Posterior cingulate gyrus (tissue), 11 donors: ENCODE results near the gene BLOC1S3.

ENCODE experiments used
- DNase-seq, 10 donors: peaks; one replicate each; pipeline versions ENCODE4 v3.0.0 to v3.0.0-alpha.2; 2020 to 2021; ENCODE audit warnings: mixed read lengths in 3 of 10
- intact Hi-C: fragments of 100-400 bp; cut with DNase I; formaldehyde crosslinking; loops from one replicate; pipeline ENCODE4 v1.15.1; 2023

Gene BLOC1S3, protein sequence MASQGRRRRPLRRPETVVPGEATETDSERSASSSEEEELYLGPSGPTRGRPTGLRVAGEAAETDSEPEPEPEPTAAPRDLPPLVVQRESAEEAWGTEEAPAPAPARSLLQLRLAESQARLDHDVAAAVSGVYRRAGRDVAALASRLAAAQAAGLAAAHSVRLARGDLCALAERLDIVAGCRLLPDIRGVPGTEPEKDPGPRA

DNA sequence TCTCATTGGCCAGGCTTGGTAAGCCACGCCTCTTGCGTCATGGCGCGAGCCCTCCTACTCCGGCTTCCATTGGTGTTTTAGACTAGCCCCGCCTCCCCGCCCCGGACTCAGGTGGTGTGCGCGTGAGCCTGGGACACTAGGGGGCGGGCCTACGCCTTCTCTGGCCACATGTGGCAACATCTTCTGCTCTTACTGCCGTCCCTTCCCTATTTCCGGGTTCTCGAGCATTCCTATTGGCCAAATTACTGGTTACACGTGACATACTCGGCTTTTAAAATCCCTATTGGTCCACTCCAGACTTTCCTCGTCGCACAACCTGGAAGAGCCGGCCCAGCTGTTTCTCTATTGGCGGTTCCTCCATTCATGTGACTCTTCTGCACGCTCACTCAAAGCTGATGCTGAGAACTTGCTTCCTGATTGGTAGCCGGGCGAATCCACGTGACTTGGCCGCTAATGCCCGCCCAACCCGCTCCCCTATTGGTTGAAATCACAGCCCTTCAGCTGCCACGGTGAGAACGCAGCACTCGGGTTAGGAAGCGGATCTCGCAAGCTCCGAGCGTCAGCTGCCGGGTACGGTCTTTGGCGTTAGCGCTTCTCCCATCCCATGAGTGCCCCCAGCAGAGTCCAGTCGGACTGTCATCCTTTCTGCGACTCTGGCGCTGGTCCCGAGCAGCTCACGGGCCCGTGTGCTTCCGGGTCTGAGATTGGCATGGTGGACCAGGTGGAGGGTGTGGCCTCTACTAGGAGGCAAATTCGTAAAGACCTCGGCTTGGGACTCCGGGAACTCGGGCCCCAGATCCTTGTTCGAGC is at the start of gene BLOC1S3:
TSS of gene BLOC1S3 (plus strand) at position 523 of the 810 bp plus-strand sequence. CDS start 513 bp downstream, outside the sequence.
- peak; percentile 99 to 100 (median 99) for DNase-seq
- intact Hi-C loops, result loop anchor here (1.0 kb wide), 1 partner anchor 87 kb away; no protein-coding TSS in a partner anchor

DNA sequence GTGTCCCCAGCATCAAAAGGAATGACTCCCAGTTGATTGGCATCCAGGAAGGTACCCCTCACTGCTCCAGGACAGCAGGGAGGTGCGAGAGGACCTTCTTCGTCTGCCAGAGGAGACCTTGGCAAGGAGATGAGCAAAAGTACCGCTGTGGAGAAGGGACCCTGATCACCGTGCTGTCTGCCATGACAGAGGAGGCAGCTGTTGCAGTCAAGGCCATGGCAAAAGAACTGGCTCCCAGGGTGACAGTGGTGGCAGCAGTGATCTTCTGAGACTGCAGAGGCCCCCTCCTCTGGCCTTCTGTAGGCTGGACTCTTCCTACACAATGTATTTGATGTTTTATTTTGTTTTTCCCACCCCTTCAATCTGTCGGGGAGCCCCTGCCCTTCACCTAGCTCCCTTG is 49.8 kb upstream of the BLOC1S3 start:
- intact Hi-C loops, result no loop called here

DNA sequence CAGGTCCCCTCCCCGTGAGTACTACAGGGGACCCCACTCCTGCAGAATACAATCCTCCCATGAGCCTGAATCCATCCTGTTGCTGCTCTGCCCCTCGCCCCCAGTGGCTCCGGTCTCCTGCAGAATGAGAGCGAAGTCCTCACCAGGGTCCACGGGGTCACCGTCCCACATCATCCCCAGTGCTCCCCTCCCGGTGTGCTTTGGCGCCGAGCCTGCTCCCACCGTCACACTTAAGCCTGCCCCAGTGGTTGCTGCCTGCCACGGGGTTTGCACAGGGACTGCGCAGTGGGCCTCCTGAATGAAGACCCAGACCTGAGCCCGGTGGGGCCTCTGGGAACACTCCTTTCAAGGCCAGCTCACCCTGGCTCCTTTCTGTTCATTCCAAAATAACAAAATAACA is 48.3 kb upstream of the BLOC1S3 start:
- no peak for DNase-seq
- intact Hi-C loops, result no loop called here

More for the DNA sequence above, 49.8 kb upstream of the BLOC1S3 start:
- DNase-seq, result no peak

DNA sequence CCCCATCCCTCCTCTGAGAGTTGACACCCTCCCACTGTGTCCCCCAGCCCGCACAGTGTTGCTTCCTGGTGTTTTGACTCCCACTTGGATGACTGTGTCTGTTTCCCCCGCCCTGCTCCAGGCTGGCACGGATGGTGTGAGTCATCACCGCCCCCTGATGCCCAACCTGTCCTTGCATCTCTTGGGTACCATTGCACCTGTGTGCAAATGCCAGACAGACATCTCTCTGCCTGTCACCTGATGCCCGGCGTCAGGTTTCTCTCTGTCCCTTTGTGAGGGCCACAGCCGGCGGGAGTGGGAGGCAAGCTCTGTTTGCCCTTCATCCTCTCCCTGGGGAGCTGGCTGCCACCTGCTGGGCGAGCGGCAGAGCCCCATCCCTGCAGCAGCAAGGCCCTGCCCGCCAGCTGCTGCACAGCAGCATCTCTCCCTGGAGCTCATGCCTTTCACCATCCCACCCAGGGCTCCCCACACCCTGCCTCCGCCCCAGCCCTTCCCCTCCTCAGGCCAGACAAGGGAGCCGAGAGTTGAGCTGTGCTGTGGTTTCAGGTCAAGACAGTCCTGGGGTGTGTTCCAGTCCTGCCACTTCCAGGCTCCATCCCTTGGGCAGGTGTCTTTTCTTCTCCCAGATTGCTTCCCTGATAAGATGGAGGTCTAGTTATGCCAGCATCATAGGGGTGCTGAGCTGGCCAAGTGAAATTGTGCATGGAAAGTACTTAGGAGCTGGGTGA is 47.5 kb upstream of the BLOC1S3 start:
- intact Hi-C loops, result no loop called here
- DNase-seq, result peak; percentile 30 to 96 (median 74)

DNA sequence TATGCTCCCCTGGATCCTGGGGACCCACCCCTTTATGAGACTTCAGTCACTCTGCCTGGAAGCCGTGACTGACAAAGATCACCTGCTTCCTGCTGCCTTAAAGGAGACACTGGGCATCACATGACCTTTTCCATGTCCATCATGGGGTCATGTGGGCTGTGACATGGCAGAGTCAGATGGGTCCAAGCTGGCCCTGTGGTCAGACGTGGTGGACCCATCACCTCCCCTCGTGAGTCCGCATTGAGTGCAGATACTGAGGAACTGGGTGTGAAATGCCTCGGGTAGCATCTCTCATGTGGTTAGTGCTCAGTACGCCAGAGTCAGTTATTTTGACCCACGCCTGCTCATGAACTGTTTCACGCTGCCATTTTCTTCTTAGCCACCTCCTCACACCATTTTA is 44.9 kb upstream of the BLOC1S3 start:
- DNase-seq, result no peak

DNA sequence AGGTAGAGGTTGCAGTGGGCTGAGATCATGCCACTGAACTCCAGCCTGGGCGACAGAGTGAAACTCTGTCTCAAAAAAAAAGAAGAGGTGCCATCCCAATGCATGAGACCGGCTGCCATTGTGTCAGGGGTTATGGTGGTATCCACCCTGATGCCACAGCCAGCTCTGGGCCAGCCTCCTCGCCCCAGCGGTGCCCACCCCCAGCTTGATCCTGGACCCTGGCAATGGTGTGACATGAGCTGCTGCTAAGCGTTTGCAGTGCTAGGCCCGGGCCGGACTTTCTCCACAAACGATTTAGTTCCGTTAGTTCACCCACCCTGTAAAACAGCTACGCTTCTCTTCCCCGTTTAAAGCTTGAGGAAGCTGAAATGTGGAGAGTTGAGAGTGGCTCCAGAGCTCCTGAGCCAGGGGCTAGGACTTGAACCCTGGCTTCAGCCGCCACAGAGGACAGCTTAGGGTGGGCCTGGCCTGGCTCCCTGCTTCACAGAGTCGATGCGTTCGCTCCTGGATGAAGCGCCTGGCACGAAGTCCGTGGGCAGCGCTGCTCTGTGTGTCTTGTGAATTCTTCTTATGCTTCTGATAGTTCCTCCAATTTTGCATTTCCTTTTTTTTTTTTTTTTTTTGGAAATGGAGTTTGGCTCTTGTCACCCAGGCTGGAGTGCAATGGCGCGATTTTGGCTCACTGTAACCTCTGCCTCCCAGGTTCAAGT is 43.3 kb upstream of the BLOC1S3 start:
- peak in 1 of 10 donors; percentile 79 for DNase-seq
- intact Hi-C loops, result no loop called here

More for the DNA sequence above, 44.9 kb upstream of the BLOC1S3 start:
- intact Hi-C loops, result no loop called here

DNA sequence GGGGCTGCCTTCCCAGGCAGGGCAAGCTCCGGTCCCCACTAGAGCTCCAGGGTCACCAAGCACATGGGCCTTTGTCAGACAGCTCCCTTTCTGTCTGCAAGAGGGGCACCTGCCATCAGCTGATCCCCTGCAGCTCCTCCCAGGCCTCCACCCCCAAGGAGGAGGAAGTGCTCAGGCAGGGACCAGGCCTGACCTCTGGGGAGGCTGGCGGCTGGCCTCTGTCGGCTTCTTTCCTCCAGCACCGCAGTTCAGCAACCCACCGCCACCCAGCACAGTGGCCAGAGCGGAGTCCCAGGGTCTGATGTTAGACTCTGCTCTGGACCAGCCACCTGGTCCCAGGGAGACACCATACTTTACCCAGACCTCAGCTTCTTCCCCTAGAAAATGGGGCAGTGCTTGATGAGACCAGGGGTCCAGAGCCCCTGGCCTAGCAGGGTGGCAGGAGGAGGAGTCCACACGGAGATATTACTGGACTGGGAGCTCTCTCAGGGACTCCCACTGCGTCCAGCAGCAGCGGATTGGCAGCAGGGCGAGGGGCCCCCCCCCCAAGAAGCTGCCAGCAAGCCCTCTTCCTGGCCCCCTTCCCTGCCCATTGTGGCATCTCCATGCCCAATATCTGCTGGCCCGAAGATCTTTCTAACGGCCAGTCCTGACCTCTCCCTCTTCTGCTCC is 41.9 kb upstream of the BLOC1S3 start:
- DNase-seq, result peak in 1 of 10 donors; percentile 77
- intact Hi-C loops, result no loop called here

DNA sequence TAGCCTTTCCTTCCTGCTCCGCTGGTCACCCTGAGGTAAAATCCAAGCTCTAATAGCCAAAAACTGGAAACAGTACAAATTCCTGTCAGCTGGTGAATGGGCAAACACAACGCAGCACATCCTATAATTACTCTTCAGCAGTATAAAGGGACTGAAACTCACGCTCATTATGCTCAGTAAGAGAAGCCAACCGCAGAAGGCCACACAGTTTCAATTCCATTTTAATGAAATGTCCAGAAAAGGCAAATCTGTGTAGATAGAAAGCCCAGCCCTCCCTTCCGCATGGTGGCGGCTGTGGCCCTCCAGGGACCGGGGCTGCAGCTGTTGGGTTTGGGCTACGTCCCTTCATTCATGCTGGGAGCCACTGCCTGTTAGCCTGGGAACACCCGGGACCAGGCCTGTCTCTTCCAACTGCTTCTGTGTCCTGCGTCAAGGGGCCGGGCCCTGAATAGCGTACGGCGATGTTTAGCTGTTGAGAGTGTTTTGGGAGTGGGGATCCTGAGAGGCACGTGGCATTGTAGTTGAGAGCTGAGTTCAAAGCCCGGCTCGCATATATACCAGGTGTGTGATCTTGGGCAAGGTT is 41.3 kb upstream of the BLOC1S3 start:
- peak in 3 of 10 donors; percentile 31 to 91 (median 34) for DNase-seq

DNA sequence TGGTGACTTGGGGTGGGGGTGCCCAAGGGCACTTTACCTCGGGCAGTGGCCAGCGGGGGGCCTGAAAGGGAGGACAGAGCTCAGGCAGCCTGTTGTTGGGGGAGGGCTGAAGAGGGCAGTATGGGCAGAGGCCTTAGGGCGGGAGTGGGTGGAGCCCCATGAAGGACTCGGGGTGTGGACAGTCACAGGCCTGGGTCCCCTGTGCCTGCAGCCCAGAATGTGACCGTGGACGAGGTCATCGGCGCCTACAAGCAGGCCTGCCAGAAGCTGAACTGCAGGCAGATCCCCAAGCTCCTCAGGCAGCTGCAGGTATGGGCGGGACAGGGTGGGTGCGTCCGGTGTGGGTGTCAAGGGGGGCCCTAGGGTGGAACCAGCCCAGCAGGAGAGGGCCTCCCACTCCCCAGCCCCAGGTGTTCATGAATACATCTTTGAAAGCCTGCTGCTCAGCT is 40.3 kb upstream of the BLOC1S3 start:
- peak in 1 of 10 donors; percentile 71 for DNase-seq
- intact Hi-C loops, result no loop called here

More for the DNA sequence above, 41.3 kb upstream of the BLOC1S3 start:
- intact Hi-C loops, result no loop called here

DNA sequence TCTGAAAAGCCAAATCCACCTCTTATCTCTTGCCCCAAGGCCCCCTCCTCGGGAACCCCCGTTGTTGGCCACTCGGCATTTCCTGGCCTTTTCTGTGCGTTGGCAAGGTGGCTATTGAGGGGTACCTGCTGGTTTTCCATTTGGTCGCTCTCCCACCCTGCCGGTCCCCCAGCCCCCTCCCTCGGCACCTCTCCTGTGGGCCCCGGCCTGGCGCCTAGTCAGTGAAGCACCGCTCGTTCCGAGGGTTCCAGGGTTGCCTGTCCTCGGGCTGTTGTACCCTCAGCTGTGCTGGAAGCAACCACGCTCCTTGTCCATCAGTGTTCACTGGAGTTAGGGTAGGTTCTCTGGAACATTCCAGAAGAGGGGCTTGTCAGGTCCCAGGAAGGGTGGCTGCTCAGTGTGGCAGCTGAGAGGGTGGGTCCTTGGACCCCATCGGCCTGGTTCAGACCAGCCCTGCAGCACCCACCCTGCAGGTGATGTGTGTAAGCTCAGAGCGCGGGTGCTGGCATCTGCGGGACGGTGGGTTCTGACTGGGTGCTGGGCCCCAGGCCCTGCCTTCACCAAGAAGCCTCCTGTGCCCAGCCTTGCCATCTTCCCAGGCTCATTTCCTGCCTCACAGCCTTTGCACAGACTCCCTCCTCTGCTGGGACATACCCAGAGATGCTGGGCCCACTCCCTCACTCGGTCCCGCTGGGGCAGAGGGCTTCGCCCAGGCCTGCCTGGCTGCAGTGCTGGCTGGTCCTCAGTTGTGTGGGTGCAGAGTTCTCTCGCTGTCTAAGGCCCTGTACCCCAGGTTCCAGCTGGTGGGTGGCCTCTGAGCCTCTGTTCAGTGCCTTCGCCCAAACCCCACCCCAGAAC is 39.1 kb upstream of the BLOC1S3 start:
- DNase-seq, result peak in 1 of 10 donors; percentile 57
- intact Hi-C loops, result no loop called here

DNA sequence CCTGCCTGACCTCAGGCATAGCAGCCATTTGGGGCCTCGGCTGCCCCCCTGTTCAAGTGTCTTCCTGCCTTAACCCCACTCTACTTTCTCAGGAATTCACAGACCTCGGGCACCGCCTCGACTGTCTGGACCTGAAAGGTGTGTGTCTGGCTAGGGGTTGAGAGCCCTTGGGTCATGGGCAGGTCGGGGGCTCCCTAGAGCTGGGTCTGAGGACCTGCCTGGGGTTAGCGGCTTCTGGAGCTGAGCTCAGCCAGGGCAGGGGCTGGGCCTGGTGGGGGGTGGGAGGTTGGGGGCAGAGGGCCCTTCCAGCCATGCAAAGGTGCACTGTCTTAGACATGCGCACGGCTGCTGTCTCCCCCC is 38.5 kb upstream of the BLOC1S3 start:
- peak in 1 of 10 donors; percentile 71 for DNase-seq
- intact Hi-C loops, result no loop called here

DNA sequence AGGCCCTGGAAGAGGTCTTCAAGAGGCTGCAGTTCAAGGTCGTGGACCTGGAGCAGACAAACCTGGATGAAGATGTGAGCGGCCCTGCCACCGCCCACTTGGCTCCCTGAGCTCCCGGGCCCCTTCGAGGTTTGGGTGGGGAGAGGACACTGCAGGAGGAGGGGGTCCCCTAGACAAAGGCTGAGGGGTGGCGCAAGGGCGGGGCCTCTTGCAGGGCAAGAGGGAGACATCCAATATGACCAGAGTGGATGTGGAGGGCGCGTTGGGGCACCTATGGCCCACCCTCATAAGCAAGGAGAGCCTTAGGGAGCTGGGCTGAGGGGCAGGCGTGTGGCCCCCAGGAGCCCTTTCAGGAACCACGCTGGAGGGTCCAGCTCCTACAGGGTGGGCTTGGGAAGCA is 38.1 kb upstream of the BLOC1S3 start:
- intact Hi-C loops, result no loop called here
- DNase-seq, result peak in 1 of 10 donors; percentile 67

DNA sequence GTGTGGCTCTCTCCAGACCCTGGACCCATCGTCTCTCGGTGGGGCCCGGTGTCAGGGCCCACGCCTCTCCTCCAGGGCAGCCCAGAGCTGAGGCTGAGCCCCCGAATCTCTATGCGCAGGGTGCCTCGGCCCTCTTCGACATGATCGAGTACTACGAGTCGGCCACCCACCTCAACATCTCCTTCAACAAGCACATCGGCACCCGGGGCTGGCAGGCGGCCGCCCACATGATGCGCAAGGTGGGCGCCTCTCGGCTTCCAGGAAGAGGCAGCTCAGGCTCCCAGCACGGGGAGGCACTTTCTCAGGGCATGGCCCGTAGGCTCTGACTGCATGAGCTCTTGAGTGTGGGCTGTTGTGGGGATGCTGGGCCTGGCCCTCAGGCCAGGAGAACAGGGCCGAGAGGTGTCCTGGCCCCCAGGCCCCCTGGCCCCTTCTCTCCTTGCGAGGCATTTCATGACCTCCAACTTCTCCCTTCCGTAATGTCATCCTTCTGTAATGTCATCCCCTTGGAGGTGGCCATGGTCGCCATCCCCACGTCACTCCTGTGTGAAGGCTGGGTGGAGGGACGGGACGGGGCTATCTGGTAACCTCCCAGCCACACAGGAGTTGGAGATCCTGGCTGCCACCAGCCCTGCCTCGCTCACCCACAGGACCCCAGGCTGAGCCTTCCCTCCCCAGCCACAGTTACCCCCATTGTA is 37.2 kb upstream of the BLOC1S3 start:
- intact Hi-C loops, result no loop called here
- DNase-seq, result peak in 2 of 10 donors; percentile 87 to 88

DNA sequence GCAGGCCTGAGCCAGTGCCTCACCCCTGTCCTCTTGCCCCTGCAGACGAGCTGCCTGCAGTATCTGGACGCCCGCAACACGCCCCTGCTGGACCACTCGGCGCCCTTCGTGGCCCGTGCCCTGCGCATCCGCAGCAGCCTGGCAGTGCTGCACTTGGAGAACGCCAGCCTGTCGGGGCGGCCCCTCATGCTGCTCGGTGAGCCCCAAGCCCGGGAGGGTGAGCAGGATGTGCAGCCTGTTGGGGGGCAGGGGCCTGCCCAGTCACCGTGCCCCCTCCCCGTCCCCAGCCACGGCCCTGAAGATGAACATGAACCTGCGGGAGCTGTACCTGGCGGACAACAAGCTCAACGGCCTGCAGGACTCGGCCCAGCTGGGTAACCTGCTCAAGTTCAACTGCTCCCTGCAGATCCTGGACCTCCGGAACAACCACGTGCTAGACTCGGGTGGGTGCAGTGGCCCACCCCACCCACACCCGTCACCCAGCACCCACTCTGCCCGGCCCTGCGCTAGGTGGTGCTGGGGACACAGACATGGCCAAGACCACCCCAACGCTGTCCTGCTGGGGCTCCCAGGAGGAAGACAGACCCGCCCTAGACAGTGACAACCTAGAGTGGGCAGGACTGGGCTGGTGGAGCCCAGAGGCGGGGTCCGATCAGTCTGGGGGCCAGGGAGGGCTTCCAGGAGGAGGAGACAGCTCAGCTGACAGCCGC is 36.4 kb upstream of the BLOC1S3 start:
- peak in 1 of 10 donors; percentile 86 for DNase-seq
- intact Hi-C loops, result no loop called here

DNA sequence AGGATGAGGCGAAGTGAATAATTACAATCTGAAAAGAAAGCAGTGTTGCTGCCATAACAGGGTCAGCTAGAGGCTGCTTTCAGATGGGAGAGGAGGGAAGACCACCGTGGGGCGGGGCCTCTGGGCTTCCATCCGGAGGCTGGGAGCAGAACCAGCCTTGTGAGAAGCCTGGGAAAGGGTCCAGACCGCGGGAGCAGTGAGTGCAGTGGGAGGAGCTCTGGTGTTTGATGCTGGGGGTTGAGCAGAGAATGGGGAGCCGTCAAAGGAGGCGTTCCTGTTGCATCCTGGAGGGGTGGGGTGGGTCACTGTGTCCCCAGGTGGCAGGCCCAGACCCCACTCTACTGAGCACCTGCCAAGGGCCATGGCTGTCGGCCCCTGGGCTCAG is 35.9 kb upstream of the BLOC1S3 start:
- DNase-seq, result peak in 1 of 10 donors; percentile 88
- intact Hi-C loops, result no loop called here

DNA sequence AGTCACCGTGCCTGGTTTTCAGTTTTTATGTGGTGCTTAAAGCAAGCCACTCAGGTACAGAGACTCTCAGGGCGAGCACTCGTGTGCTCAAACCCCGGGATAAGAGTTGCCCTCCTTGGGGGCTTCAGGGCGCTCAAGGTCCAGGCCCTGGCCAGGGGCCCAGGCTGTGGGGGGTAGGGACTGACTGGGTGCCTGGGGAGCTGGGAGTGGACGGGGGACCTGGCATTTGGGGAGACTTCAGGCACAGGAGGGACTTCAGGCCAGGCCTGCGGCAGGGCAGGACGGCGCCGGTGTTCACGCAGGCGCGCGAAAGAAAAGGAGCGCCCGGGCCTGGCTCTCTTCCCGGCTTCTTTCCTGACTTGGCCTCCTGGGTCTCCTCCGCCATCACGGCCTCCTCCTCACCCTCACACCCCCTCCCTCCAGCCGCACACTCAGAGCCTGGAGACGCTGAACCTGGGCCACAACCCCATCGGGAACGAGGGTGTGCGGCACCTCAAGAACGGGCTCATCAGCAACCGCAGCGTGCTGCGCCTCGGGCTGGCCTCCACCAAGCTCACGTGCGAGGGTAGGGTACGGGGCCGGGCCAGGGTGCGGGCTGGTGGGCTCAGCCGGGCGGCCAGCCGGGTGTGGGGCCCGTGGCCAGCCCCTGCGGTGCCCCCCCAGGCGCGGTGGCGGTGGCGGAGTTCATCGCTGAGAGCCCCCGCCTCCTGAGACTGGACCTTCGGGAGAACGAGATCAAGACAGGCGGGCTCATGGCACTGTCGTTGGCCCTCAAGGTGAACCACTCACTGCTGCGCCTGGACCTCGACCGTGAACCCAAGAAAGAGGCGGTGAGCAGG is 33.9 kb upstream of the BLOC1S3 start:
- intact Hi-C loops, result no loop called here
- DNase-seq, result peak in 1 of 10 donors; percentile 71
